Ovary (tissue), 9 donors: ENCODE results near the gene UBXN6. TPM values are rescaled to one million over a fixed set of nuclear protein-coding genes. Genes with fewer than 3 reads are reported as not detected.

ENCODE experiments used
- DNase-seq, 5 donors: peaks; one replicate each; pipeline ENCODE4 v3.0.0-alpha.2; 2019 to 2020
- H3K27ac ChIP-seq, 2 donors: fragments of 200-600 bp; one replicate each; pipeline versions ENCODE4 v1.5.1 to v1.8.0; 2019 to 2022
- H3K27me3 ChIP-seq: fragments of 200-600 bp; one replicate; pipeline ENCODE4 v1.8.0; 2022
- H3K36me3 ChIP-seq: fragments of 200-600 bp; sonication (generic); one replicate; pipeline ENCODE4 v1.5.1; 2019
- H3K4me1 ChIP-seq: one replicate; pipeline ENCODE4 v1.8.1; 2013; ENCODE audit warnings: mild to moderate bottlenecking, moderate library complexity; ENCODE audit not compliant: insufficient read depth
- H3K4me3 ChIP-seq: fragments of 200-600 bp; sonication (generic); one replicate; pipeline ENCODE4 v1.5.1; 2017
- H3K9me3 ChIP-seq, 2 donors: fragments of 200-600 bp in 1 of 2; sonication (generic) in 1 of 2; one replicate each; pipeline versions ENCODE4 v1.5.1 to v1.8.1; 2013 to 2019; ENCODE audit warnings: mild to moderate bottlenecking in 1 of 2, moderate library complexity in 1 of 2
- CTCF ChIP-seq, 3 donors: fragments of 450-650 bp in 2 of 3; fragments of 200-600 bp in 1 of 3; IDR thresholded peaks; one replicate each; pipeline versions ENCODE4 v1.5.1 to v1.8.0; 2016 to 2022; ENCODE audit warnings: antibody characterized with exemption in 3 of 3, mild to moderate bottlenecking in 1 of 3
- EP300 ChIP-seq: sonication (generic); formaldehyde crosslinking; IDR thresholded peaks from one replicate; pipeline ENCODE4 v1.6.1; 2017; ENCODE audit warnings: antibody characterized with exemption
- POLR2A ChIP-seq: fragments of 450-650 bp; IDR thresholded peaks from one replicate; pipeline ENCODE4 v1.6.1; 2017; ENCODE audit warnings: antibody characterized with exemption, mild to moderate bottlenecking, moderate library complexity
- WGBS, 3 donors: extraction: QIAGEN DNeasy Blood & Tissue Kit in 1 of 3; methylation state at CpG; one replicate each; pipeline versions ENCODE4 v1.1.5 to v1.1.7; 2013 to 2017; 5-methylcytosine and 5-hydroxymethylcytosine counted together
- intact Hi-C, 4 donors: fragments of 100-400 bp; cut with DNase I; formaldehyde crosslinking; loops; one replicate each; pipeline versions ENCODE4 v1.11.0 to v1.15.1; 2022 to 2023
- polyA plus RNA-seq, 2 donors: library from polyadenylated mRNA; stranded (reverse); fragments of 200-250 nt in 1 of 2; fragments of 350-450 nt in 1 of 2; fragmentation: Illumina TruSeq in 1 of 2; extraction: RNeasy Lipid Tissue Mini Kit (QIAGEN cat#74804) in 1 of 2; gene quantifications; one replicate each; pipeline ENCODE4 v1.2.3, GENCODE V29; 2013 to 2014
- total RNA-seq, 7 donors: library from RNA; depleted of rRNA in 2 of 7; stranded (reverse); fragments of >200 nt in 2 of 7; fragmentation: NEBNext Ultra II Directional in 3 of 7; extraction: Animal tissue kit (Norgen Biotek cat#: 25700) in 3 of 7; gene quantifications; one replicate each; pipeline versions ENCODE4 v1.1.0 to v1.2.4, GENCODE V29; 2016 to 2023
- donor health status: DM: no; HTN: no; CAD: no; lungs with moderate emphysema.
- donor health status: DM: no; HTN: no; CAD: no.
- donor health status: Bipolar disorder and iron deficiency.
- donor health status: DM: yes; HTN: yes; CAD: no.
- donor health status: DM: no; HTN: no; CAD: no.
- donor health status: DM: yes; HTN: yes; CAD: no.

The UBXN6 gene
- total and polyA plus RNA-seq, 9 donors = 19.3 to 170 (median 133) TPM

GRCh38 chr19:4456476-4456842, 1.1 kb downstream of the UBXN6 start:
- Histone ChIP-seq H3K27ac (peak overlapping the region; percentile 81 to 88), H3K4me3 (peak overlapping the region; percentile 92), H3K27me3 (no peaks in the 10 kb centered on the region), H3K4me1 (peaks cover 17% of the 10 kb centered on the region), H3K9me3 (no peaks in the 10 kb centered on the region), H3K36me3 (no peaks in the 10 kb centered on the region)
- no peak for TF ChIP-seq CTCF (IDR thresholded peaks at IDR 0.05)
- TF ChIP-seq POLR2A = no peak
- TF ChIP-seq EP300 = no peak
- 1 to 3% (median 1%) methylated on average over 9 of the region's 9 CpGs for WGBS, 3 donors
- DNase-seq = peak in 4 of 5 donors; percentile 53 to 62 (median 58)
- intact Hi-C loops = no loop called here

- TF ChIP-seq CTCF (IDR thresholded peaks at IDR 0.05) (peak in 2 of 3 donors; percentile 7 to 17), POLR2A (no peak)
- 10 to 19% (median 13%) methylated on average over 15 of the region's 15 CpGs for WGBS, 3 donors
- intact Hi-C loops = no loop called here
- H3K27me3 ChIP-seq = no peaks in the 10 kb centered on the region
- peak overlapping the region; percentile 81 to 88 for H3K27ac ChIP-seq
- H3K4me1 ChIP-seq = peaks cover 17% of the 10 kb centered on the region
- H3K9me3 ChIP-seq = no peaks in the 10 kb centered on the region
- peak; percentile 92 to 95 (median 93) for DNase-seq
- H3K4me3 ChIP-seq = peak overlapping the region; percentile 92
- H3K36me3 ChIP-seq = no peaks in the 10 kb centered on the region
These were observed 1.7 kb downstream of the UBXN6 start for GRCh38 chr19:4455719-4456475.

- no peaks in the 10 kb centered on the region for H3K36me3 ChIP-seq
- peak in 4 of 5 donors; percentile 70 to 78 (median 74) for DNase-seq
- H3K27me3 ChIP-seq = no peaks in the 10 kb centered on the region
- WGBS, 3 donors = 24 to 30% (median 26%) methylated on average over 27 to 29 of the region's 29 CpGs
- H3K9me3 ChIP-seq = no peaks in the 10 kb centered on the region
- H3K27ac ChIP-seq = peak overlapping the region; percentile 81 to 88
- intact Hi-C loops = loop anchor here in 1 of 4 donors (5.0 kb wide), 1 partner anchor 1038 kb away; no protein-coding TSS in a partner anchor
- peak overlapping the region; percentile 17 for H3K4me3 ChIP-seq
- H3K4me1 ChIP-seq = peaks cover 17% of the 10 kb centered on the region
- no peak for TF ChIP-seq EP300
- TF ChIP-seq POLR2A = no peak
- no peak for TF ChIP-seq CTCF (IDR thresholded peaks at IDR 0.05)
These were observed 2.6 kb downstream of the UBXN6 start for GRCh38 chr19:4454747-4455718.
